Stimulated activated CD4-positive, alpha-beta T cell treated with anti-CD3 and anti-CD28 coated beads, Interleukin-15, amount 100 ng/mL, for 1 hour (primary cell): ENCODE data around the gene TMEM245.
"Not testable (repeated sequence)": the region's sequence is repeated elsewhere in the genome, so short reads cannot be mapped to it uniquely, and the experiment has no call there.

ENCODE experiments used
- DNase-seq, 2 donors: peaks; one replicate each; pipeline ENCODE4 v3.0.0-alpha.2; 2020; ENCODE audit warnings: low read depth in 1 of 2, low spot score in 1 of 2

The TMEM245 gene

DNA sequence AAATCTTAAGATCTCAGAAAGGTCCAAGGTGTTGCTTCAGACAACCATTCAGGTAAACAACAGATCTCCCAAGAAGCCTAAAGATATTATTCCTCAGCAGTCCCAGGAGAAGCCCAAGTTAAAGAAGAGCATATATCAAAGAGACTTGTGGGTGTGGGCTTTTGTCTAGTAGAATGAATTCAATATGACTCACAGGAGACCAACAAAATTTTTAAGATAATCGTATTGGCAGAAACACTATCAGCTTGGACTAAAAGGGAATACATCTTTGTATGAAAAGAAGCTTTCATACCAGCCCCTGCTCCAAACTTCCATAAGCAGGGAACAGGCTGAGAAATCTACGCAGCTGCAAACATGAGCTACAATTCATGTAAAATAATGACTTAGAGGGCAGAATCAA lies 116.6 kb downstream of the TMEM245 start:
- no peak for DNase-seq

DNA sequence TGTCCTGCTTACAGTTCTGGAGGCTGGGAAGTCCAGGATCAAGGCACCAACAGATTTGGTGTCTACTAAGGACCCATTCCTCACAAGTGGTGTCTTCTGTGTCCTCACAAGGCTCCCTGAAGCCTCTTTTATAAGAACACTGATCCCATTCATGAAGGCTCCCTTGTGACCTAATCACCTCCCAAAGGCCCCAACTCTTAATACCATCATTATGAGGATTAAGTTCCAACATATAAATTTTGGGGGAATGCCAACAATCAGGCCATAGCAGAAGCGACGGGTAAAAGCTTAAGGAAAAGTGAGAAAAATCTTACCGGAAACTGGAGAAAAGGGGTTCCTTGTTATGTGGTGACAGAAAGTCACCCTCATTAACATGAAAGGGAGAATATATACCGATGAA lies 117.6 kb downstream of the TMEM245 start:
- DNase-seq = no peak

DNA sequence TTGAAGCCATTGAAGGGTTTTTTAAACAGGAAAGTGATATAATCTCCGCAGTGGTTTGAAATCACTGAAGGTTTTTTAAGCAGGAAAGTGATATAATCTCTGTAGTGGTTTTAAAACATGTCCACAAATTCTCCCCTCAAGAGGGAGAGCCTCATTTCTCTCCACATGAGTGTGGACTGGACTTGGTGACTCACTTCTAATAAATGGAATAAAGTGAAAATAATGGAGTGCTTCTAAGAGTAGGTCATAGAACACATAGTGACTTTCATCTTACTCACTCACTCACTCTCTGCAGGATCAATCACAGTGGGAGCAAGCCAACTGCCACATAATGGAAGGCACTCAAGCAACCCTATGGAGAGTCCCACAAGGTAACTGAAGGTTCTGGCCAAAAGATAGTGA lies 118.5 kb downstream of the TMEM245 start:
- DNase-seq = no peak

DNA sequence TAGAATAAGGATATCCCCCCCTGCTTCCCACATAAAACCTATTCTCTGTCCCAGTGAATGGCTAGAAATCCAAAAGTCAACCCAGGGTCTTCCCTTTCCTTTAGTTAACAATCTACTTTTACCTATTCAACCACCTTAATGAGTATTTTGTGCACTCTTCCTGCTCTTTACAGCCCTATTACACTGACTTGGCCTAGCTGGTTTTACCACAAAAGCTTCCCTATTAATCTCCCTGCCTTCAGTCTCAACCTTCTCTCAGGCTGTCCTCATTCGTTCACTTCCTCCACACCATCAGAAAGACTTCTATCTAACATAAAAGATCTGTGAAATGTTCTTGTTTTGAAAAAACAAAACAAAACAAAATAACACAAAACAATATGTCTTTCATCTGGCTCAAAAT lies 122.6 kb downstream of the TMEM245 start:
- no peak for DNase-seq

DNA sequence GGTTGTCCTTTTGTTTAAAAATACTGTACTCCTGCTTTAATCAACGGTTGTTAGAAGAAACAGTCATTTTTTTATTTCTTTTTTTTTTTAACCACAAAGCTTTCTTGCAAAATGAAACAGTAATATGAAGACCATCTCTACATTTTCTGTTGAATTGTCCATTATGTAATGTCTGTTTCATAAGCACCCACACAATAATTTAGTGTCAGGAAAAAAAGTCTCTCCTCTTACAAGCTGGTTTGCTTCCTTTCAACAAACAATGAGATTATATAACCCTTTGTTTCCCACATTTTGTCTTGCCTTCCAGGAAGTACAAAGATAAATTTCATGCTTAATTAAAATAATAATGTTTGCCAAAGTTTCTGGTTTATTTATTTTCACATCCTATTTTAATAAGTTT lies 123.1 kb downstream of the TMEM245 start:
- no peak for DNase-seq

DNA sequence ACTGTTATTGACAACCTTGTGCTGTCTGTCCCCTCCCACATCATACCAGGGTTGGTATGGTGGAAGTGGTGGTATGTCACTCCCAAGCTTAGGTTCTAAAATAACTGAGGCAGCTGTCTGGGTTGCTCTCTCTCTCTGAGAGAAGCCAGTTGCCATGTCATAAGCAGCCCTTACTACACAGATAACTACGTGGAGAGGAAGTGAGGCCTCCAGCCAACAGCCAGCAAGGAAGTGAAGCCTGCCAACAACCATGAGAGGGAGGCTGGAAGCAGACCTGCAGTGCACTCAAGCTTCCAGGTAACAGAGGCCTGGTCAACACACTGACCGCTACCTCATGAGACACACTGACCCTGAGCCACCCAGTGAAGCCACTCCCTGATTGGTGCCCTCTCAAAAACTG lies 125.1 kb downstream of the TMEM245 start:
- DNase-seq = no peak

DNA sequence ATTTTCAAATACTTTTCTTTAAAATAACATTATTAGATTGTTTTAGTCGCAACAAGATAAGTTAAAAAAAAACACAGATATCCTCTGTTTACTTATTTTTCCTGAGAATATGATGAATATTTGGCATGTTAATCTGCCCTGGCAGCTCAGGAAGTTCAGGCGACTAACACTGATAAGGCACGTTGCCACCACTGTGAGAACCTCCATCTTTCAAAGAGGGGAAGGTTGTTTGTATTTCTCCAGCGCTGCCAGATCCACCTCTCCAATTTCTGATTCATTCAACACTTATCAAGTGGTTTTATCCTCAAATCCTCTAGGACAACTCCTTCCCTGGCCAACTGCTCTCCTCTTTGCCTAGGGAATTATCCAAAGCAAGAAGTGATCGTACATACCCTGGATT lies 128.3 kb downstream of the TMEM245 start:
- no peak for DNase-seq

DNA sequence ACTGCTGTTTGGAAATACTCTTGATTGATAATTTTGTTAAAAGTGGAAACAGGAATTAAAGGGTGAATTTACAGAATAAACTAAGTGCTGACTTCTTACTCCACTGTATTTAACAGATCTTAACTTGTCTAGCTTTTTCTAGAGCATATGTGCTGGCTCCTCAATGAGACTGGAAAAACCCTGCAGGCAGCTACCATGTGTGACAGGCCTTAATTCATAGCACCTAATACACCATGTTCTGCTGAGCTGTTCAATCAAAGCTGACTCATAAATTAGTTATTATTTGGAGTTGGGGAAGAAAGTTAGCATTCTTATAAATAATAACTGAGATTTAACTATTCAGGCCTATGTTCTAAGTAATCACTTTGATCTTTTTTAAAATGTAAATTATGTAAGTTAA lies 135.9 kb downstream of the TMEM245 start:
- no peak for DNase-seq

DNA sequence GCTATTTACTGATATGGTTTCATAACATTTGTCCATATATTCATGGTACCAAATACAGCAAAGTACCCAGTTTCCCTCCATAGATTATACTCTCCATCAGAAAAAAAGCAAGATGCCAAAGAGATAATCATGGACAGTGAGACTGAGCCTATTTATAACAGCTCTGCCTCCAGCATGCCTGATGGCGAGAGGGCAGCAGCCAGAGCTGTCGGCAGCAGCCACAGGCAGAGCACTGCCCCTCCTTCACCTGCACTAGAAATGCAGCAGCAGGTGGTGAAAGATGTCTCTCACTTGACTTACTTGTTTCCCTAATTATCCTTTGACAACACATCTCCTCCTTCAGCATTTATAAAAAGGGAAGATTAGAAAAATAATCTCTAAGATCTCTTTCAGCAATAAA lies 138.9 kb downstream of the TMEM245 start:
- DNase-seq = no peak

DNA sequence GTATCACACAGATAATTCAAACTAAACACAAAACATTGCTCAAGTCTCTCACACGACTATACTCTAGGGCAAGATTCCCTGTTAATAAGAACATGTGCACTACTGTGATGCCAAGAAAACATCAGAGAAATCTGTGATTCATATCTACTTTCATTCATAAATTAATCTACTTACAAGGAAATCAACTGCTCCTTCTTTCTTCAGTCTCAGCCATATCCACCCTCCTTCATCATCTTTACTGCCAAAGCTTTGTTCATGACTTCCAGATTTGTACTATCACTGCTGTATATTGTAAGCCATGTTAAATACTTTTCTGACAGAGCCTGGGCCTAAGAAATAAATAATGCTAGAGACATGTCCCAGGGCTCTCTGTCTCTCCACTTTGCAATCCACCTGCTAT lies 141.5 kb downstream of the TMEM245 start:
- DNase-seq = no peak

DNA sequence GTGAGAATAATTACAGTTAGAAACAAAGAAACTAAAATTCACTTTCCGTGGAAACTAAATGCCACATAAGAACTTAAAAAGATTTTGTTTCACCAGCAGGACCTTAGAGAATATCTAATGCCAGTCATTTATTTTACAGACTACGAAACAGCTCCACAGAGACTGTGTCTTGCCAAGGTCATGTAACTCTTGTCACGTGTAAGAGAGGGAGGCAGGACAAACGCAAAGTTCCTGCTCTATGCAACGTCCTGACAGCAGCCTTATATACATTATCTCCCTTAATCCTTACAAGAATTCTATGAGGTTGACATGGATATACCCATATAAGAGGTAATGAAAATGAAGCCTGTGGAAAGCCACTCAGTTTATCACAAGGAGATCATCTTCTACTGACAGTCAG lies 145.9 kb downstream of the TMEM245 start:
- no peak for DNase-seq

DNA sequence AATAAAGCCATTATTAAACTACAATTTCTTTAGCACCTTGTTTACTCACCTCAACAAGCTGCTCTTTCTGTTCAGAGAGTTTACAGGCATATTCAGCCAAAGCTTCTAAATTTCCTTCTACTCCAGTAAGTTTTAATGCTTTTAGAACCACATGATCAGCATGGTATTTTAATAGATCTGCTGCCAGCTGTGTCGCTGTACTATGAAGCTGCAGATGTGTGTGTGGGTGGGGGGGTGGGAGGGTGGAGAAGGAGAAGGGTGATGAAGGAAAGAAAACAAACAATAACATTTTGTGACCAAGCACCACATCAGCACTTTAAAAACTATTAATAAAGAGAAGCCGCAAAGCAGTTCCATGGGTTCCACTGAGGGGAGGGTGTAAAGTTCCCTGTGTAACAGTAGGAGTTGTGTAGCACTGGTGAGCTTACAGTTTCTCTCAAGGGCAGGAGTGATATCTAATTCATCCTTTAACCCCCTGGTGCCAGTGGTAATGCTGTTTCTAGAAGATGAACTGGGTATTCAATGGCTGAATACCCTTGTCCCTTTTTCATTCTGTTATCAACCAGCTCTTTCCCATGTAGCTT lies 147.0 kb downstream of the TMEM245 start:
- DNase-seq = no peak

DNA sequence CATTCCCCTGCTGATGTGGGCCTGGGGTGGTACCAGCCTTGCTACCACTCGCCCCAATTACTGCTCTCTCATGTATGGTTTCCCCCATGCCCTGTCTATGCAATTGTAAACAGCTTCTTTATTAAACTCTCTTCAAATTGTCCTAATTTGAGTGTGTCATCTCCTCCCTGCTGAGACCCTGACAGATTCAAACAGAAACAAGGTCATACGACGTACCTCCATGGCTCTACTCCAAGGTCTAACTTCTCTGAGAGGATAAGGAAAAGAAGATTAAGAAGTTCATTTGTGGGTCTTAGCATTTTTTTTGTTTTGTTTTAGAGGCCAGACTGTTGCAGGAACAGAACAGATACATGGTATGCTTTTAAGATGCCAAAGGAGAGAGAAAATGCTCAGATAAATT lies 147.6 kb downstream of the TMEM245 start:
- DNase-seq = no peak

DNA sequence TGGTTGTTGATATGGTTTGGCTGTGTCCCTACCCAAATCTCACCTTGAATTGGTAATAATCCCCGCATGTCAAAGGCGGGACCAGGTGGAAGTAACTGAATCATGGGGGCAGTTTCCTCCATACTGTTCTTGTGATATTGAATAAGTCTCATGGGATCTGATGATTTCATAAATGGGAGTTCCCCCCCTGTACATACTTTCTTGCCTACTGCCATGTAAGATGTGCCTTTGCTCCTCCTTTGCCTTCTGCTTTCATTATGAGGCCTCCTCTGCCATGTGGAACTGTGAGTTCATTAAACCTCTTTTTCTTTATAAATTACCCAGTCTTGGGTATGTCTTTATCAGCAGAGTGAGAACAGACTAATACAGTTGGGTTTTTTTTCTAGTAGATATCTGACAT lies 148.4 kb downstream of the TMEM245 start:
- not testable (repeated sequence) for DNase-seq

DNA sequence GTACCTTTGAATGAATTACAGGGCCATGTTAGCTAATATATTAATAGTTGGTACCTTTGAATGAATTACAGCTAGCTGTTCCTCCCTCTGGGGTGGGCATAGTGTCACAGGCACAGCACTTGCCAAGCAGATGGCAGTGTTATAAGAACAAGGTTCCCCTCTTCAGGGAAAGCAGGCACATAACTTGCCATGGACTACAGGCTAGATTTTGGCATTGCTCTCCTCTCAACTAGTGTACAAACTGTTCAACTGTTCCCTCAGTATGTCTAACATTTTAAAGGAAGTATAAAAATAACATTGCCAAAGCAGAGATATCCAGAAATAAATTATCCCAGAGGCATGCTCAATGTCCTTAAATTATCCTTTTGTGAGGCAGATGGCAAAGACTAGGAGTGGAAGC lies 151.8 kb downstream of the TMEM245 start:
- DNase-seq = no peak
